ENCODE measurements around the gene EME2.

The EME2 gene

DNA sequence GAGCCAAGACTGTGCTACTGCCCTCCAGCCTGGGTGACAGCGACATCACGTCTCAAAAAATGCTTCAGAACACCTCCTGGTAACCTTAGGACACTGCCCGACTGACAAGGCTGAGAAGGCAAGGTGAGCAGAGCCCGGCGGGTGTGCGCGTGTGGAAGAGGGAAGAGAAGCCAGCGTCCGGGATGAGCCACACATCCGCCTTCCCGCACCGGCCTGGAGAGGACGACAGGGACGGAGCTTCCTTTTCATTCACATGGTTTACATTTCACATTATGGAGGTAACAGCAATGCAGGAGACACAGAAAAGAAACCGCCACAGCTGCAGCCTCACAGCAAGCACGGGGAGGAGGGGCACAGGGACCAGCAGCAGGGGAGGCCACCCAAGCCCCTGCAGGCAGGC is 37.5 kb downstream of the EME2 start:
- intact Hi-C loops (cut with DNase I; ENCODE audit: low total_unique reads): no loop called here
- Histone ChIP-seq H3K36me3 (peaks cover 35 to 76% (median 62%) of the 10 kb centered on the region in 3 donors), H3K4me1 (no peaks in the 10 kb centered on the region), H3K27ac (no peak overlapping the region), H3K9me3 (no peaks in the 10 kb centered on the region), H3K27me3 (no peaks in the 10 kb centered on the region), H3K4me3 (no peak overlapping the region)
- no peak for DNase-seq
- TF ChIP-seq, protein P1, sequence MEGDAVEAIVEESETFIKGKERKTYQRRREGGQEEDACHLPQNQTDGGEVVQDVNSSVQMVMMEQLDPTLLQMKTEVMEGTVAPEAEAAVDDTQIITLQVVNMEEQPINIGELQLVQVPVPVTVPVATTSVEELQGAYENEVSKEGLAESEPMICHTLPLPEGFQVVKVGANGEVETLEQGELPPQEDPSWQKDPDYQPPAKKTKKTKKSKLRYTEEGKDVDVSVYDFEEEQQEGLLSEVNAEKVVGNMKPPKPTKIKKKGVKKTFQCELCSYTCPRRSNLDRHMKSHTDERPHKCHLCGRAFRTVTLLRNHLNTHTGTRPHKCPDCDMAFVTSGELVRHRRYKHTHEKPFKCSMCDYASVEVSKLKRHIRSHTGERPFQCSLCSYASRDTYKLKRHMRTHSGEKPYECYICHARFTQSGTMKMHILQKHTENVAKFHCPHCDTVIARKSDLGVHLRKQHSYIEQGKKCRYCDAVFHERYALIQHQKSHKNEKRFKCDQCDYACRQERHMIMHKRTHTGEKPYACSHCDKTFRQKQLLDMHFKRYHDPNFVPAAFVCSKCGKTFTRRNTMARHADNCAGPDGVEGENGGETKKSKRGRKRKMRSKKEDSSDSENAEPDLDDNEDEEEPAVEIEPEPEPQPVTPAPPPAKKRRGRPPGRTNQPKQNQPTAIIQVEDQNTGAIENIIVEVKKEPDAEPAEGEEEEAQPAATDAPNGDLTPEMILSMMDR (IDR thresholded peaks at IDR 0.05): no peak

DNA sequence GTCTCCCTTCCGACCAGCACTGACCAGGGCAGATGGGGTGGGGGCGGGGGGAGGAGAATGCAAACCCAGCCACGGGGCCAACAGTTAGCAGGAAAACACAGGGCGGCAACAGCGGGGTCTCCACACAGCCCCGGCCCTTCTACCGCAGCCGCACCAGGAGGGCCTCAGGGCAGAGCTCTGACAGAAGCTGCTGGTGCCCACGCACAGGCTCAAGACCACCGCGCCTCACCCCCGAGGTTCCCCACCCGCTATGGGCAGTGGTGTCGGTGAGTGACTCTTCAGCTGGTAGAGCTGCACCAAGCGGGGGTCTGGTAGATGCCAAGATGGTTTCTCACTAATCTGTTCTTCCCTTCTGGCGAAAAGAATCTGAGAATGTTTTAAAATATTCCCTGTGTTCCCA is 37.9 kb downstream of the EME2 start:
- intact Hi-C loops (cut with DNase I; ENCODE audit: low total_unique reads): no loop called here
- no peak overlapping the region for H3K4me3 ChIP-seq
- H3K36me3 ChIP-seq: peaks cover 35 to 76% (median 67%) of the 10 kb centered on the region in 3 donors
- DNase-seq: no peak
- no peak overlapping the region for H3K27ac ChIP-seq
- no peaks in the 10 kb centered on the region for H3K27me3 ChIP-seq
- TF ChIP-seq, protein P1 (IDR thresholded peaks at IDR 0.05): no peak
- no peaks in the 10 kb centered on the region for H3K4me1 ChIP-seq
- no peaks in the 10 kb centered on the region for H3K9me3 ChIP-seq

DNA sequence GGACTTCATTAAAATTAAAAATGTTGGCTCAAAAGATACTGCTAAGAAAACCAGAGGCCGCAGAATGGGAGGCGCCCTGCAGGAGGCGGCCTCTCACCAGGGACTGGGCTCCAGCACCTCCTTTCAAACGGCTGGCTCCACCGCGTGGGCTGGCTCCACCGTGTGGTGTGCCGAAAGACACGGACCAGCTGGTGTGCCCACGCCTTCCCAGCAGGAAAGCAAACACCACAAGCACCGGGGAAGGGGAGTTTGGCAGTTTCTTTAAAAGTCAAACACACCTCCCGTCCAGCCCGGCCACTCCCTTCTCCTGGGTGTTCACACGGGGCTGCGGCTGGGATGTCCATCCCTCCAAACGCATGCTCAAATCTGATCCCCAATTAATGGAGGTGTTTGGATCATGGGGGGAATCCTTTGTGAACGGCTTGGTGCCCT is 40.1 kb downstream of the EME2 start:
- intact Hi-C loops (cut with DNase I; ENCODE audit: low total_unique reads): no loop called here
- Histone ChIP-seq H3K9me3 (no peaks in the 10 kb centered on the region), H3K27ac (no peak overlapping the region), H3K4me3 (no peak overlapping the region), H3K27me3 (no peaks in the 10 kb centered on the region), H3K36me3 (peaks cover 47 to 77% (median 69%) of the 10 kb centered on the region in 3 donors), H3K4me1 (no peaks in the 10 kb centered on the region)
- TF ChIP-seq, protein P1 (IDR thresholded peaks at IDR 0.05): no peak
- no peak for DNase-seq

DNA sequence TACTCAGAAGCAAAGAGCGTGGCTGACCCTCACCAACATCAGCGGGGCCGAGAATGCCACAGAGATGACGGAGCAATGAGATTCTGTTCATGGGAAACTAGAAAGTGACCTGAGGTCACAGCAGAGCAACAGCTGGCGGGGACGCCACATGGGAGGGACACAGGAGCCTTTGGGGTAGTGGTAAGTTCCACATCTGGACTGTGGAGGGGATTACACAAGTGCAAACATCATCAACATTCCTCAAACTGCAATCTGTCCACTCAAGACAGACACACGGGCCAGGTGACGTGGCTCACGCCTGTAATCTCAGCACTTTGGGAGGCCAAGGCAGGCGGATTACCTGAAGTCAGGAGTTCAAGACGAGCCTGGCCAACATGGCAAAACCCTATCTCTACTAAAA is 42.9 kb downstream of the EME2 start:
- DNase-seq: no peak
- TF ChIP-seq, protein P1 (IDR thresholded peaks at IDR 0.05): no peak
- Histone ChIP-seq H3K36me3 (peaks cover 44 to 79% (median 68%) of the 10 kb centered on the region in 3 donors), H3K9me3 (no peaks in the 10 kb centered on the region), H3K4me1 (no peaks in the 10 kb centered on the region), H3K27me3 (no peaks in the 10 kb centered on the region), H3K27ac (no peak overlapping the region), H3K4me3 (no peak overlapping the region)
- intact Hi-C loops (cut with DNase I; ENCODE audit: low total_unique reads): no loop called here

DNA sequence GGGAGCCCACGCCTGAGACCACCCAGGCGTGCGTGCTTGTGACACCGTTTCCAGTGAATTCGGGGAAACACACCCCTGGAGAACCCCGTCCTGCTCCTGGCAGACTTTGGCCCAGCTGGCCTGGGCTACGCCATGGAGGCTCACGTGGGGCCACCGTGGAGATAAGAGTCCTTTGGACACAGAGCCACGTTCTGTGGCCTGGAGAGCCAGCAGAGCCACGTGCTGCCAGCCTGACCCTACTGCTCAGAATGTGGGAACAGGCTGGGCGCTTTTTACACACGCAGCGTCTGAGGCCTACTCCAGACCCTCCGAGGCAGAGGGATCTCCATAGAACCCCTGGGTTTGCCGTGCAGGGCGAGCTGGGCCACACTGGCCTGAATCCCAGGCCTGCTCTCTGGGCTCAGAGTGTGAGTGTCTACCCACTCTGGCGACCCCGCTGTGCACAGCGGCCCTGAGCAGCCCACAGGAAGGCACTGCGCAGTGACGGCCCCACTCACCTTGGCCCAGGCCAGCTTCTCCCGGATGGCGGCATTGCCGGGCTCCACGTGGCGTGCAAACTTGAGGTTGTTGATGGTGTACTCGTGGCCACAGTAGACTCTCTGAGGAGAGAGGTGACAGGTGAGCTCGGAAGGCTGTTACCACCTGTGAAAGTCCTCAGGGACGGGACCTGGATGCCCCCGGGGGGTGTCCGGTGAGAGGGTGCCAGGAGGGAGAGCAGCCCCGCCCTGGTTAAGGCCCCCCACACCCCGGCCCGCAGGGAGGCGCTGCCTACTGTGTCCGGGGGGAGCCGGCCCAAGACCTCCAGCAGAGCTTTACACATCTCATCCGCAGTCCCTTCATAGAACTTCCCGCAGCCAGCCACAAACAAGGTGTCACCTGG is 44.0 kb downstream of the EME2 start:
- H3K36me3 ChIP-seq: peaks cover 49 to 87% (median 68%) of the 10 kb centered on the region in 3 donors

More for the DNA sequence above, 44.0 kb downstream of the EME2 start:
- Histone ChIP-seq H3K4me1 (no peaks in the 10 kb centered on the region), H3K4me3 (no peak overlapping the region), H3K27ac (no peak overlapping the region), H3K9me3 (no peaks in the 10 kb centered on the region), H3K27me3 (no peaks in the 10 kb centered on the region)
- intact Hi-C loops (cut with DNase I; ENCODE audit: low total_unique reads): no loop called here
- no peak for DNase-seq
- TF ChIP-seq, protein P1 (IDR thresholded peaks at IDR 0.05): no peak

Measured in tibial artery (tissue), 4 donors.